Retinal pigment epithelial cell (primary cell): ENCODE data around the gene KNSTRN.

Experiments
- DNase-seq: peaks from one replicate; pipeline ENCODE4 v3.0.0-alpha.2; 2010; ENCODE audit warnings: low read depth
- H3K4me3 ChIP-seq: 2 replicates; pipeline ENCODE4 v1.5.1; 2011; ENCODE audit warnings: mild to moderate bottlenecking, low read length, control low read depth, moderate library complexity
- TF ChIP-seq, protein P1 (sequence below): conservative IDR thresholded peaks from 2 replicates; pipeline ENCODE4 v1.5.1; 2011; ENCODE audit warnings: low read depth, low read length, control low read depth, inconsistent platforms

KNSTRN gene

DNA sequence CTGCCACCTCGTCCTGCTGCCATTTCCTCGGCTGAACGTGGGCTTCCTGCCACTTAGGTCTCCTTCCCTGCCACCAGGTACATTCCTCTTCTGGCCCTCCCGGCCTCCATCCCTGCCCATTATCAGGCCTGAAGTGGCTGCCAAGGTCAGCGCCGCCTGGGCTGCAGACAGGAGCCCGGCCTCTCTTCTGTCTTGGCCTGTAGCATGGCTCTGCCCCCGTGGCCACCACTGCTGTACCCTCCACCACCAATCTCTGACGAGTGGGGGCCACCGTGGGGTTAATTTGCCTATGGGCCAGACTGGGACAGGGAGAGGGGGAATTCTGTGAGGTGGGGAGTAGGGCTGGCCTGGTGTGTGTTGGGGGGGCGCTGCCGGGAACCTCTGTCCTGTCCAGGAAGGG lies 56.2 kb downstream of the KNSTRN start:
- DNase-seq = no peak
- no peak overlapping the region for H3K4me3 ChIP-seq
- TF ChIP-seq, protein P1, sequence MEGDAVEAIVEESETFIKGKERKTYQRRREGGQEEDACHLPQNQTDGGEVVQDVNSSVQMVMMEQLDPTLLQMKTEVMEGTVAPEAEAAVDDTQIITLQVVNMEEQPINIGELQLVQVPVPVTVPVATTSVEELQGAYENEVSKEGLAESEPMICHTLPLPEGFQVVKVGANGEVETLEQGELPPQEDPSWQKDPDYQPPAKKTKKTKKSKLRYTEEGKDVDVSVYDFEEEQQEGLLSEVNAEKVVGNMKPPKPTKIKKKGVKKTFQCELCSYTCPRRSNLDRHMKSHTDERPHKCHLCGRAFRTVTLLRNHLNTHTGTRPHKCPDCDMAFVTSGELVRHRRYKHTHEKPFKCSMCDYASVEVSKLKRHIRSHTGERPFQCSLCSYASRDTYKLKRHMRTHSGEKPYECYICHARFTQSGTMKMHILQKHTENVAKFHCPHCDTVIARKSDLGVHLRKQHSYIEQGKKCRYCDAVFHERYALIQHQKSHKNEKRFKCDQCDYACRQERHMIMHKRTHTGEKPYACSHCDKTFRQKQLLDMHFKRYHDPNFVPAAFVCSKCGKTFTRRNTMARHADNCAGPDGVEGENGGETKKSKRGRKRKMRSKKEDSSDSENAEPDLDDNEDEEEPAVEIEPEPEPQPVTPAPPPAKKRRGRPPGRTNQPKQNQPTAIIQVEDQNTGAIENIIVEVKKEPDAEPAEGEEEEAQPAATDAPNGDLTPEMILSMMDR = no peak

DNA sequence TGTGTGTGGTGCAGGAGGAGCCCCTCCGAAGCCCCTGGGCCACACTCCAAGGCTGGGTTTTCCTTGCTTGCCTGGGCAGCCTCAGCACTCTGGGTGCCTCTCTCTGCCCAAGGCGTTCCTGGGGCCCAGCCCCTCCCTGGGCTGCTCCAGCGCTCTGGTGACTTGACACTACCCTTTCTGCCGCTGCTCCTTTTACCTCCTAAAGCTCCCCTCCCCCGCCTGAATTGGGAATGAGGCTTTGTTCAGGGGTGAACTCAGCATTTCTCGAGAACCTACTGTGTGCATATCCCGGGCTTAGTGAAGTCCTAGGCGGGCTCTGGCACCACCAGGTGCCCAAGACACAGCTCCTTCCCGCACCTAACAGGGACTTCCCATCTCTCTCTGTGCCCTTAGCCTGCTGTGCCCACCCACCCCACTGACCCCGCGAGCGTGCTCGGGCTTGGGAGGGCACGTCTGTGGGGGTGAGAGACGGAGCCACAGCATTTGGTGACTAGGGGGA lies 57.0 kb downstream of the KNSTRN start:
- peak overlapping the region; percentile 57 for H3K4me3 ChIP-seq
- TF ChIP-seq, protein P1 = no peak
- no peak for DNase-seq

DNA sequence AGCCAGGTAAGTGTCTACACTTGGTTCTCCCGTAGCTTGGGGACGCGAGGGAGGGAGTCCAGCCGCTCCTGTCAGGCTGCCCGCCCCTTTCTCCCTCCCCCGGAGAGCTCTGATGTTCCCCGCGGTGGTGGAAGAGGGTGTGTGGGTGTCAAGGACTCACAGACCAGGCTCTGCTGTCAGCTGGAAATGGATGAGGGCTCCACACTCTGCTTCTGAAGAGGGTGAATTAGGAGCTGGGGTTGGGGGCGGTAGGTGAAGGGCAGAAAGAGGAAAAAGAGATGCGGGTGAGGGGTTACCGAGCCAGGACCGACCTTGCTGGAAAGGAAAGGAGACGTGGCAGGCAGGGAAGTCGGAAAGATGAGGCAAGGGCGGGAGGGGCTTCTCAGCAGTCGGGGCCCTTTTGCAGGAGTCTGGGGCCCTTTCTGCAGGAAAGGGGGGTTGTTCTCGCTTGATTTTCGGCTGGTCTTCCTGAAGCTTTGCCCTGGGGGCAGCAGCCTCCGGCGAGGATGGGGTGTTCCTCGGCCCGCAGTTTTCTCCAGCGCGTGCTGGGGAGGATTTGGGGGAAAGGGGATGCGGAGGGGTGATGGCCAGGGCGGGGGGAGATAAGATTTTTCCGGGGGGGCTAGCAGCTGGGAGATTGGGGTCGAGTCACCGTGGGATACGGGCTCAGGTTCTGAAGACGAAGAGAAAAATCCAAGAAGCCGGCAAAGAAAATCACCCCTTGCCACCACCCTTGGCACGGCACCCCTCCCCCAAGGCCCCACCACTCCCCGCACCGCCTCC lies 57.6 kb downstream of the KNSTRN start:
- TF ChIP-seq, protein P1 = no peak
- H3K4me3 ChIP-seq = peak overlapping the region; percentile 57
- no peak for DNase-seq

DNA sequence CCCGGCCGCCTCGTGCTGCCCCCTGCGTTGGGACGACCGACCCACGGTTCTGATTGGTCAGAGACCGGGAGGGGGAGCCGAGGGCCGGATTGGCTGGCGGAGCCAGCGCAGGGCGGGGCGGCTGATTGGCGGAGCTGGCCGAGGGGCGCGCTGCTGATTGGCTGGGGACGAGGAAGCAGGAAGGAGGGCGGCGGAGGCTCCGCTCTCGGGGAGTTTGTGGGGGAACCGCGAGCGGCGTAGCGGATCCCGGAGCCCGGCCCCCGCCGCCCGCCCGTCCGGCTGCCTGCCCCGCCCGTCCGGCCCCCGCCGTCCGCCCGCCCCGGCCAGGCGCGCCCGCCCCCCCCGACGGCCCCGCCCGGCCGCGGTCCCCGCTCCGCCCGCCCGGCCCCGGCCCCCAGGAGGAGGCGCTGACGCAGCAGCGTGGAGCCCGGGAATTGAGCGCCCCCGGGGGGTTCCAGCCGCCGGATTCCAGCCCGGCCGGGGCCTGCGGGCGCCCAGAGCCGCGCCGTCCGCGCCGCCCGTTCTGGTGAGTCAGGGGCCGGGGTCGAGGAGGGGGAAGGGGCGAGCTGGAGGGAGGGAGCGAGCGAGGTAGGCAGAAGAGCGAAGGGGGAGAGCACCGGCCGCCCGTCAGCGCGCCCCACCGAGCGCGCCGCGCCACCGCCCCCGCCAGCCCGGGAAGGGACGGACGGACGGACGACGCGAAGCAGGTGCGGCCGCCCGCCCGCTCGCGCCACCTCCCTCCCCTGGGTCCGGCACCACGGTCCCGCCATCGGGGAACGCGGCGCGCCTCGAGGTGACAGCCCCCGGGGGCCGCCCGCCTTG lies 58.4 kb downstream of the KNSTRN start, which contains the start of gene BAHD1:
BAHD1 (plus strand) TSS at position 211 of the 822 bp plus-strand sequence. CDS start 17,512 bp downstream, outside the sequence.
- peak within 1 kb of the TSS; percentile 60 for H3K4me3 ChIP-seq
- DNase-seq = peak; percentile 69
- TF ChIP-seq, protein P1 = no peak

DNA sequence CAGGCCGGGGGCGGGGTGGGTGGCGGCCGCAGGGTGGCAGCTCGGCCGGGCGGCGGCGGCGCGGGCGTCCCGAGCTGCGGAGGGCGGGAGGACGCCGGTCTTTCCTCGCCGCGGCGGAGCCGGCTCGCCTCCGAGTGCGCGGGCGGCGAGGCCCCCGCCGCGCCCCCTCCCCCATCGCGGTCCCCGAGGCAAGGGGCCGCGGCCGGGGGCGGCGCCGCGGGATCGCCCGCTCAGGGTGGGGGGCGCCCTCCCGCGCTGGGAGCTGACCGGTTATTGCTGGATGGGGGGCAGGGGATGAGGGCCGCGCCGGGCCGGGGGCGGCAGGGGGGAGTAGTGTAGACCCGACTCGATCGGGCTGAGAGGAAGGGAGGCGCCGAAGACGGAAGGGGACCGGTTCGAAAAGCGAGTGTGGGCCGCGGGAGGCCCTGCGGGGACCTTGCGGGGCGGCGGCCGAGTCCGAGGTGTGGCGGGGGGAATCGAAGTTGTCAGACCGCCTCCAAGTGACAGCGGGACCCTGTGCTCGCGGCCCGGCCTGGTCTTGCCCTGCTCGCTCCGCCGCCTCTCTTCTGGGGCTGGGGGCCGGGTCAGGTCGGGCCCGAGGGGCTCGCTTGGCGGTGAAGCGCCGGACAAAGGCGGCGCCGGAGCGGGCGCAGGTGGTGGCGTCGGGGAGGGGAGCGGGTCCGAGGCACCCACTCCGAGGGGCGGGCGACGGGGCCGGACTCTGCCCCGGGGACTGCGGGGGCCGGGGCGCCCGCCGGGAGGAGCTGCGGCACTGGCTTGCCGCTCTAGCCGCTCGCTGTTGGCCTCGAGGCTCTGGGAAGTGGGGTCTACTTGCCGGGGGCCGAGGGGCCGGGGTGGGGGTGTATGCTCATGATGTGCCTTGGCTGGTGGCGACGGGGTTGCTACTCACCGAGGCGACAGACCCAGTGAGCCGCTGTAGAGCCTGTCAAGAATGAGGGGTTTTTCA lies 59.3 kb downstream of the KNSTRN start:
- no peak for DNase-seq
- H3K4me3 ChIP-seq = peak overlapping the region; percentile 60
- TF ChIP-seq, protein P1 = peak; percentile 21

DNA sequence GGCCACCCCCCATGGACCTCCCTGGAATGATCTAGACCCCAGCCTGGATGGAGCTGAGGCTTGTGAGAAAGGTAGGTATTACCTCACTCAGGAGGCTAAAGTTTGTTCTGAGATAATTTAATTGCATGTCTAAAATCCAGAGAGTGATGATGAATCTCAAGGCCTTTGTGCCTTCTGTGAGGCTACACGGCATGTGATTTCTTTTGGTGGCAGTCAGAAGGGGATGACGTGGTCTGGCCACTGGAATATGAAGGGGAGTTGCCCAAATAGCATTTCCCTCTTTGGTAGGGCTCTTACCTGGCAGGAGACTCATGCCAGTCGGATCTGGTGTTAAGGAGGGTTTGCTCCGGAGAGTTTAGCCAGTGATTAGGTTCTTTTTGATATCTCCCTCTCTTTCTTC lies 60.7 kb downstream of the KNSTRN start:
- H3K4me3 ChIP-seq = no peak overlapping the region
- TF ChIP-seq, protein P1 = no peak
- no peak for DNase-seq
